Activated T-cell treated with anti-CD3 and anti-CD28 coated beads for 48 hours (primary cell): ENCODE measurements around the gene NANS.
"Not testable (repeated sequence)": the region's sequence is repeated elsewhere in the genome, so short reads cannot be mapped to it uniquely, and the experiment has no call there.

Source experiments
- DNase-seq: peaks from one replicate; pipeline ENCODE4 v3.0.0-alpha.2; 2020; ENCODE audit warnings: low read depth

Gene NANS

GRCh38 chr9:98080326-98080725, 23.8 kb downstream of the NANS start:
- DNase-seq: no peak

- no peak for DNase-seq
Measured at GRCh38 chr9:98080780-98081179, 24.2 kb downstream of the NANS start.

- DNase-seq: peak; percentile 41
Measured at GRCh38 chr9:98081477-98082219, 25.1 kb downstream of the NANS start.

GRCh38 chr9:98083061-98083501, 26.5 kb downstream of the NANS start:
- no peak for DNase-seq

GRCh38 chr9:98083566-98084183, 27.1 kb downstream of the NANS start:
- no peak for DNase-seq

- no peak for DNase-seq
Measured at GRCh38 chr9:98084396-98084795, 27.9 kb downstream of the NANS start.

GRCh38 chr9:98085058-98085457, 28.5 kb downstream of the NANS start:
- no peak for DNase-seq

- DNase-seq: no peak
Measured at GRCh38 chr9:98085944-98086343, 29.4 kb downstream of the NANS start.

- DNase-seq: no peak
Measured at GRCh38 chr9:98086461-98086860, 29.9 kb downstream of the NANS start.

GRCh38 chr9:98087420-98088354, 31.2 kb downstream of the NANS start:
- DNase-seq: peak; percentile 16

GRCh38 chr9:98090674-98091073, 34.1 kb downstream of the NANS start:
- not testable (repeated sequence) for DNase-seq

GRCh38 chr9:98091735-98092612, 35.4 kb downstream of the NANS start:
- no peak for DNase-seq

GRCh38 chr9:98092613-98092931, 36.0 kb downstream of the NANS start:
- DNase-seq: no peak

GRCh38 chr9:98094316-98094715, 37.8 kb downstream of the NANS start:
- no peak for DNase-seq

- no peak for DNase-seq
Measured at GRCh38 chr9:98094851-98095250, 38.3 kb downstream of the NANS start.

- DNase-seq: no peak
Measured at GRCh38 chr9:98095401-98095800, 38.9 kb downstream of the NANS start.

GRCh38 chr9:98096091-98096490, 39.6 kb downstream of the NANS start:
- DNase-seq: no peak

- peak; percentile 31 for DNase-seq
Measured at GRCh38 chr9:98097836-98098235, 41.3 kb downstream of the NANS start.

GRCh38 chr9:98099346-98099745, 42.8 kb downstream of the NANS start:
- no peak for DNase-seq

GRCh38 chr9:98099898-98100297, 43.4 kb downstream of the NANS start:
- DNase-seq: no peak

GRCh38 chr9:98100456-98100855, 43.9 kb downstream of the NANS start:
- DNase-seq: no peak

GRCh38 chr9:98101416-98101815, 44.9 kb downstream of the NANS start:
- no peak for DNase-seq
